ENCODE results near the gene BPIFB1.

The BPIFB1 gene

GRCh38 chr20:33239418-33239817 lies 43.6 kb upstream of the BPIFB1 start:
- no peak overlapping the region for H3K4me3 ChIP-seq (ENCODE audit: low read depth, low read length)
- H3K36me3 ChIP-seq = no peaks in the 10 kb centered on the region
- TF ChIP-seq CTCF (IDR thresholded peaks at IDR 0.05; ENCODE audit: low read depth, low read length) = no peak
- H3K27ac ChIP-seq = no peak overlapping the region
- H3K9me3 ChIP-seq (ENCODE audit: severe bottlenecking) = no peaks in the 10 kb centered on the region
- no peak for DNase-seq
- no peaks in the 10 kb centered on the region for H3K27me3 ChIP-seq (ENCODE audit: insufficient read depth, low read depth, severe bottlenecking)

GRCh38 chr20:33239979-33240736 lies 42.9 kb upstream of the BPIFB1 start:
- Histone ChIP-seq H3K4me3 (ENCODE audit: low read depth, low read length) (no peak overlapping the region), H3K9me3 (ENCODE audit: severe bottlenecking) (no peaks in the 10 kb centered on the region), H3K27ac (no peak overlapping the region), H3K27me3 (ENCODE audit: insufficient read depth, low read depth, severe bottlenecking) (no peaks in the 10 kb centered on the region), H3K36me3 (no peaks in the 10 kb centered on the region)
- DNase-seq = no peak
- no peak for TF ChIP-seq CTCF (IDR thresholded peaks at IDR 0.05; ENCODE audit: low read depth, low read length)

GRCh38 chr20:33240923-33241322 lies 42.1 kb upstream of the BPIFB1 start:
- no peak overlapping the region for H3K4me3 ChIP-seq (ENCODE audit: low read depth, low read length)
- no peak overlapping the region for H3K27ac ChIP-seq
- H3K9me3 ChIP-seq (ENCODE audit: severe bottlenecking) = no peaks in the 10 kb centered on the region
- no peak for TF ChIP-seq CTCF (IDR thresholded peaks at IDR 0.05; ENCODE audit: low read depth, low read length)
- no peak for DNase-seq
- H3K27me3 ChIP-seq (ENCODE audit: insufficient read depth, low read depth, severe bottlenecking) = no peaks in the 10 kb centered on the region
- H3K36me3 ChIP-seq = no peaks in the 10 kb centered on the region

- H3K36me3 ChIP-seq = no peaks in the 10 kb centered on the region
- no peaks in the 10 kb centered on the region for H3K27me3 ChIP-seq (ENCODE audit: insufficient read depth, low read depth, severe bottlenecking)
- no peak for TF ChIP-seq CTCF (IDR thresholded peaks at IDR 0.05; ENCODE audit: low read depth, low read length)
- H3K9me3 ChIP-seq (ENCODE audit: severe bottlenecking) = no peaks in the 10 kb centered on the region
- no peak overlapping the region for H3K27ac ChIP-seq
- H3K4me3 ChIP-seq (ENCODE audit: low read depth, low read length) = no peak overlapping the region
- DNase-seq = no peak
Measured at GRCh38 chr20:33242319-33243100, 40.5 kb upstream of the BPIFB1 start.

- no peak overlapping the region for H3K4me3 ChIP-seq (ENCODE audit: low read depth, low read length)
- TF ChIP-seq CTCF (IDR thresholded peaks at IDR 0.05; ENCODE audit: low read depth, low read length) = no peak
- DNase-seq = no peak
- no peaks in the 10 kb centered on the region for H3K27me3 ChIP-seq (ENCODE audit: insufficient read depth, low read depth, severe bottlenecking)
- H3K9me3 ChIP-seq (ENCODE audit: severe bottlenecking) = no peaks in the 10 kb centered on the region
- H3K27ac ChIP-seq = no peak overlapping the region
- H3K36me3 ChIP-seq = no peaks in the 10 kb centered on the region
Measured at GRCh38 chr20:33246077-33246476, 36.9 kb upstream of the BPIFB1 start.

Data from WERI-Rb-1 (cell line).